Right hindlimb (tissue), 1 donor: Measurements from ENCODE around the gene NINJ2.
"Not testable (repeated sequence)": the region's sequence is repeated elsewhere in the genome, so short reads cannot be mapped to it uniquely, and the experiment has no call there.

Experiments used
- DNase-seq: peaks from one replicate; pipeline ENCODE4 v3.0.0-alpha.2; 2018

NINJ2 gene

GRCh38 chr12:639988-640387, 23.3 kb downstream of the NINJ2 start:
- no peak for DNase-seq

- no peak for DNase-seq
Measured at GRCh38 chr12:639566-639965, 23.7 kb downstream of the NINJ2 start.

GRCh38 chr12:638953-639557, 24.2 kb downstream of the NINJ2 start:
- no peak for DNase-seq

- no peak for DNase-seq
Measured at GRCh38 chr12:636632-637031, 26.6 kb downstream of the NINJ2 start.

- no peak for DNase-seq
Measured at GRCh38 chr12:633731-634130, 29.5 kb downstream of the NINJ2 start.

DNA sequence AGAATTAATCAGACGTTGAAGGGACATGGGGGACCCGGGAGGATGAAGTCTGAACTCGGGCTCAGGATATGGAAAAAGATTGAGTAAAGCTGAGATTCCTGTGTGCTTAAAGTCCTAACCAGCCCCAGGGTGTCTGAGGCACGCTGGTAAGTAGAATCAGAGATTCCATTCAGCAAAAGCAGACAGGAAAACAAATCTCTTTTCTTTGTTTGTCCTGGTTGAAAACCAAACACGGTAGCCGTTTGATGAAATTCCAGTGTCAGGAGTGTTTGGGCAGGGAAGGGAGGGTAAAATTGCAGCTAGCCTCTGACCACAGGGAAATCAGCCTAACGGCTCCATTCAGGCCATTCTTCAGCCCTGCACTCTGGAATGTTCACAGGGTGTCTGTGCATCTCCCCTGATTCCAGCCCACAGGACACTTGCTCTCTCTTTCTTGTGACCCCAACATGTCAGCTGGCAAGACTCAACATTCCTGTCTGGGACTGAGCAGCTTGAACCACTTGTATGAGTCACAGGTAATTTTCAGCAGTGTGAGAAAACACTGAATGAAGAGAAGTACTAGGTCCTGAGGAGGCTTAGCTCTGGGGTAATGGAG, 31.0 kb downstream of the NINJ2 start:
- DNase-seq = peak; percentile 48

DNA sequence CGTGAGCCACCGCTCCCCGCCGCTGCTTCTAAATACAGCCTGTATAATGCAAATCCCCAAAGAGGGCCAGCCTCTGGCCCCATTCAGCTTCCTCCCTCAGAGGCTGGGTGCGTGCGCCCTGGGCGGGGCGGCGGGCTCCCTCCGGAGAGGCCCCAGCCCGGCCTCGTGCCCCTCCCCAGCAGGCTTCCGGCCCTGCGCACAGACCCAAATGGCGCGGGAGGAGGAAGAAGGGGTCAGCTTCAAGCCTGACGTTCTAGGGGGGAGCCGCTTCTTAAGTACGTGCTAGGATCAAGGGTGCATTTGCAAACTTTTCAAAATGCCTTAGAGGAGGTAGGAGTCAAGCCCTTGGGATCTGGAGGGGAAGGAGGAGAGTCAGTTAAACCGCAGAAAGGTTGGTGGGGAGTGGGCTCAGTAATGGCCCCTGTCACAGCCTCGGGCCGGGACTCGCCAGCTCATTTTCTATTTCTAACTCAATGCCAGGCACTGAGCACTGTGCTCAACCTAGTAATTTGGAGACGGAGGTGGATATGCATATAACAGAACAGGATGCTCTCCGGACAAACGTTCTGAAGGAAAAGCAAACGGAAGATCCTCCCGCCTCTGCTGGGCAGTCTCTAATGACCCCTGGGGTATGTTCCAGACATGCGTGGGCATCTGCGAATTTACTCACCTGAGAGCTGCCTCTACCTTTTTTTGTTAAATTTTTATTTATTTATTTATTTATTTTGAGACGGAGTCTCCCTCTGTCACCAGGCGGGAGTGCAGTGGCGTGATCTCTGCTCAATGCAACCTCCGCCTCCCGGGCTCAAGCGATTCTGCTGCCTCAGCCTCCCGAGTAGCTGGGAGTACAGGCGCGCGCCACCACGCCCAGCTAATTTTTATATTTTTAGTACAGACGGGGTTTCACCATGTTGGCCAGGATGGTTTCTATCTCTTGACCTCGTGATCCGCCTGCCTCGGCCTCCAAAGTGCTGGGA, 32.3 kb downstream of the NINJ2 start:
- peak; percentile 39 for DNase-seq

- not testable (repeated sequence) for DNase-seq
Measured at GRCh38 chr12:628742-629078, 34.5 kb downstream of the NINJ2 start.

GRCh38 chr12:627863-628741, 35.1 kb downstream of the NINJ2 start:
- DNase-seq = no peak

- DNase-seq = no peak
Measured at GRCh38 chr12:627285-627684, 36.0 kb downstream of the NINJ2 start.

- no peak for DNase-seq
Measured at GRCh38 chr12:625998-626397, 37.2 kb downstream of the NINJ2 start.

DNA sequence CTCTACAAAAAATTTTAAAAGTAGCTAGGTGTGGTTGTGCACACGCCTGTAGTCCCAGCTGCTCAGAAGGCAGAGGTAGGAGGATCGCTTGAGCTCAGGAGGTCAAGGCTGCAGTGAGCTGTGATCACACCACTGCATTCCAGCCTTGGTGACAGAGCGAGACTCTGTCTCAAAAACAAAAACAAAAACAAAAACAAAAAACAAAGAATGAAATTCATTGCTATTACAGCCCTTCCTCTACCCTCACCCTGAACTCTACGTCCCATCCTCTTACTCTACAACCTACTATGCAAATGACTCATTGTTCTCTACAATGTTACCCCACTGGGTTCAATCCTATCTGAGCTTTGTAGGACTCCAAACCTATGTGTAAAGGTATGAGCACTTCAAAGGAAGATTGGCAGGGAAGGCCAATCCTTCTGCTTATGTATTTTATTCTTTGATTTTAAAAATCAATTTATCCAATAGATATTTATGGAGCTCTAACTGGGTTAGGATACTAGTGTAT, 39.3 kb downstream of the NINJ2 start:
- DNase-seq = no peak

GRCh38 chr12:623172-623864, 39.9 kb downstream of the NINJ2 start:
- no peak for DNase-seq

DNA sequence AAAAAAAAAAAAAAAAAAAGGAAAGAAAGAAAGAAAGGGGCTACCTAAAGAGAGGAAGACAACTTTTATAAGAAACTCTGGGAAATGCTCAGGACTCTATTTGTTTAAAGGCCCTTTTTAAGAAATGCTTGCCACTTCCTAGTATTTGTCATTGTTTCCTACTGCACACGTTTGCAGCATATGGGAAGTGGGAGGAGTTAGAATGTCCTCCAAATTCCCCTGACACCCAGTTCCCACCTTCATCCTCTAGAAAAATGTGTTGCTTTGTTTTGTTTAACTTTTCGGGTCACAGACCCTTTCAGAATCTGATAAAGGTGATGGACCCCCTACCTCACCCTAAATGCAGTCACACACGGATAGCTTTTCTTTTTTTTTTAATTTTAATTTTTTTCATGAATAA, 40.8 kb downstream of the NINJ2 start:
- DNase-seq = no peak

- DNase-seq = no peak
Measured at GRCh38 chr12:619346-619745, 43.9 kb downstream of the NINJ2 start.

- DNase-seq = no peak
Measured at GRCh38 chr12:618605-619004, 44.6 kb downstream of the NINJ2 start.

- peak; percentile 55 for DNase-seq
Measured at GRCh38 chr12:617304-617915, 45.8 kb downstream of the NINJ2 start.

GRCh38 chr12:615620-616019, 47.6 kb downstream of the NINJ2 start:
- no peak for DNase-seq

GRCh38 chr12:614411-614970, 48.8 kb downstream of the NINJ2 start:
- no peak for DNase-seq

GRCh38 chr12:613996-614395, 49.2 kb downstream of the NINJ2 start:
- no peak for DNase-seq

DNA sequence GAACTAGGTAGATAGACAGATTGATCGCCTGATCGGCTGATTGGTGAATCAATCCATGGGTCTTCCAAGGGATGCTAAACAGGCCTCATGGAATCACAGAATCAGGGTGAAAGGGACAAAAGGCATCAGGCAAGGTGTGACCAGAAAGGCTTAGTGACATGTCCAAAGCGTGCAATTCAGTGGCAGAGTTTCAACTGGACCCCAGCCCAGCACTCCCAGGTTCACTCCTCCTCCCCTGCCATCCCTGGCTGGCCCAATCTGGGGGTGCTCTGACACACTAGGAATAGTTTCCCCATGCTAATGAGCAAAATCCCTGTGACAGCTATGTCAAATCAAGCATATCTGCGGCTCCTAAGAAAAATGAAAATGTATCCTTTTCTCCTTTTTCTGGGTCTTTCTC, 50.4 kb downstream of the NINJ2 start:
- DNase-seq = no peak
